Stimulated activated CD4-positive, alpha-beta T cell treated with anti-CD3 and anti-CD28 coated beads, TNF-alpha, amount 100 ng/mL, for 24 hours (primary cell): ENCODE data around the gene PRR5.

Experiments used
- DNase-seq, 3 experiments: peaks; one replicate each; pipeline ENCODE4 v3.0.0-alpha.2; 2020; ENCODE audit warnings: low read depth in 3 of 3

The PRR5 gene

GRCh38 chr22:44714703-44715350 lies 12.8 kb downstream of the PRR5 start:
- no peak for DNase-seq

GRCh38 chr22:44718418-44718817 lies 16.4 kb downstream of the PRR5 start:
- no peak for DNase-seq

- DNase-seq: no peak
Measured at GRCh38 chr22:44719586-44720368, 17.8 kb downstream of the PRR5 start.

GRCh38 chr22:44721213-44721612 lies 19.2 kb downstream of the PRR5 start:
- DNase-seq: no peak

- no peak for DNase-seq
Measured at GRCh38 chr22:44722611-44723010, 20.6 kb downstream of the PRR5 start.

GRCh38 chr22:44723801-44724200 lies 21.8 kb downstream of the PRR5 start:
- DNase-seq: no peak

- DNase-seq: no peak
Measured at GRCh38 chr22:44724416-44724815, 22.4 kb downstream of the PRR5 start.

- DNase-seq: no peak
Measured at GRCh38 chr22:44724859-44725258, 22.9 kb downstream of the PRR5 start.

- DNase-seq: no peak
Measured at GRCh38 chr22:44726439-44726838, 24.4 kb downstream of the PRR5 start.

GRCh38 chr22:44727148-44727547 lies 25.1 kb downstream of the PRR5 start:
- no peak for DNase-seq

GRCh38 chr22:44727709-44728108 lies 25.7 kb downstream of the PRR5 start:
- no peak for DNase-seq

- no peak for DNase-seq
Measured at GRCh38 chr22:44728761-44729324, 26.8 kb downstream of the PRR5 start.

GRCh38 chr22:44729391-44730021 lies 27.5 kb downstream of the PRR5 start:
- no peak for DNase-seq

GRCh38 chr22:44730022-44730393 lies 28.0 kb downstream of the PRR5 start:
- no peak for DNase-seq

- DNase-seq: no peak
Measured at GRCh38 chr22:44730490-44731356, 28.7 kb downstream of the PRR5 start.

GRCh38 chr22:44731357-44731970 lies 29.5 kb downstream of the PRR5 start:
- DNase-seq: no peak

GRCh38 chr22:44732017-44732561 lies 30.1 kb downstream of the PRR5 start:
- DNase-seq: no peak

GRCh38 chr22:44732661-44733060 lies 30.7 kb downstream of the PRR5 start:
- DNase-seq: no peak

GRCh38 chr22:44733426-44734106 lies 31.6 kb downstream of the PRR5 start:
- DNase-seq: no peak

GRCh38 chr22:44734278-44734677 lies 32.3 kb downstream of the PRR5 start:
- DNase-seq: no peak
